ENCODE measurements around the gene SOX18.
A peak's percentile ranks its signal among the peaks of the same experiment; 100 is the strongest.

SOX18 gene

GRCh38 chr20:64067733-64068307, 18.4 kb upstream of the SOX18 start:
- DNase-seq (ENCODE audit: low read depth) = no peak

GRCh38 chr20:64067005-64067632, 17.7 kb upstream of the SOX18 start:
- DNase-seq (ENCODE audit: low read depth) = no peak

GRCh38 chr20:64065974-64066343, 16.5 kb upstream of the SOX18 start:
- DNase-seq (ENCODE audit: low read depth) = peak; percentile 87

DNA sequence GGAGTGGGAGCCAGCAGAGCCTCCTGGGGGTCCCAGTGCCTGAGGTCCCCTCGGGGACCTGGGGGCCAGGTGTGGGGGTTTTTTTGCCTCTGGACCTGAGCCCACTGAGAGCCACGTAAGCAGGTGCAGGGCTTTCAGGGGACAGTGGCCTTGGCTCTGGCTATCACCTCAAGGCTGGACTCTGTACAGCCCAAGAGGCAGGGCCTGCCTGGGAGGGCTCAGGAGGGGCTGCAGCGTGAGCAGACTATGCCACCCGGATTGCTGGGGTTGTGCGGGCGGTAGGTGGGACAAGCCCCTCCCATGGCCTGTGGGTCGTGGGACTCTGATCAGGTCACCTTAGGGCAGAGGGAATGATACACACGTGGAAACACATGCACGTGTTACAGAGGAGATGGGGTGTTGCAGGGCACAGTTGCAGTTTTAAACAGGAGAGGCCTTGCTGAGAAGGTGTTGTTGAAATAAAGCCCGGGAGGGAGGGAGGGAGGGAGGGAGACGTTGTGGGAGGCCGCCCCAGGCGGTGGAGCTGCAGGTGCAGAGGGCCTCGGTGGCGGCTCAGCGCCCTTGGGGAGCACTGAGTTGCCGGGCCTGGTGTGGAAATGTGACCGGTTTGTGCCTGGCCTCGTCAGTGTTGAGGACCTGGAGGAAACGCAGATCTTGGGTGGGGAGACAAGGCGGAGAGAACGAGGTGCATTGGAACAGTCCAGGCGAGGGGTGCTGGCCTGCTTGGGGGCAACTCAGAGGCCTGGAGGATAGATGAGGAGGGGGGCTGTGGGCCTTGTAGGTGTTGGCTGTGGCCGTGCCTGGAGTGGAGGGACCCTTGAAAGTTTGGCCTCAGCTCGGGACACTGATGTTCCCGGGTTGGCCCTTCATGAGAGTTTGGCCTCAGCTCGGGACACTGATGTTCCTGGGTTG, 15.9 kb upstream of the SOX18 start:
- DNase-seq (ENCODE audit: low read depth) = no peak

DNA sequence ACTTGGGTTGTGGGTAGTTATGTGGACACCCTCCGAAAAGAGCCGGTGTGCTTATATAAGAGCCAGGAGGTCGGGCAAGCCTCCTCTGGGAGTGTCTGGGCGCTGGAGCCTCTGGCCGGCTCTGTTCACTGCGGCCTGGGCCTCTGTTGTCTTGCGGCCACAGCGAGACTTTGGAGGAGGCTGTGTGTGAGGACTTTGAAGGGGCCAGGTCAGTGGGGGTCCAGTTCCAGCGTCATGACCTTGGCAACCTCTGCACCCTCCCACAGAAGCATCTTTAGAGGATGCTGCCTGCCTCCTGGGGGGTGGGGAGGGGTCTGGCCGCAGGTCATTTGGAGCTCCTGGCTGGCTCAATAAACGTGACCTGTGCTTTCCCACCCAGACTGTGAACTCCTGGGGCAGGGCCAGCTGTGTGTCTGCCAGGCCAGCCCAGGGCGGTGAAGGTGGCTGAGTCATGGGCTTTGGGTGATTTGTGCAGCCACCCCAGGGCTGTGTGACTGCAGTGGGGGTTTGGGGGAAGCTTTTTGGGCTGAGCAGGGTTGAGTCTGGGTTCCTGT, 14.8 kb upstream of the SOX18 start:
- no peak for DNase-seq (ENCODE audit: low read depth)

GRCh38 chr20:64063389-64064144, 14.1 kb upstream of the SOX18 start:
- no peak for DNase-seq (ENCODE audit: low read depth)

DNA sequence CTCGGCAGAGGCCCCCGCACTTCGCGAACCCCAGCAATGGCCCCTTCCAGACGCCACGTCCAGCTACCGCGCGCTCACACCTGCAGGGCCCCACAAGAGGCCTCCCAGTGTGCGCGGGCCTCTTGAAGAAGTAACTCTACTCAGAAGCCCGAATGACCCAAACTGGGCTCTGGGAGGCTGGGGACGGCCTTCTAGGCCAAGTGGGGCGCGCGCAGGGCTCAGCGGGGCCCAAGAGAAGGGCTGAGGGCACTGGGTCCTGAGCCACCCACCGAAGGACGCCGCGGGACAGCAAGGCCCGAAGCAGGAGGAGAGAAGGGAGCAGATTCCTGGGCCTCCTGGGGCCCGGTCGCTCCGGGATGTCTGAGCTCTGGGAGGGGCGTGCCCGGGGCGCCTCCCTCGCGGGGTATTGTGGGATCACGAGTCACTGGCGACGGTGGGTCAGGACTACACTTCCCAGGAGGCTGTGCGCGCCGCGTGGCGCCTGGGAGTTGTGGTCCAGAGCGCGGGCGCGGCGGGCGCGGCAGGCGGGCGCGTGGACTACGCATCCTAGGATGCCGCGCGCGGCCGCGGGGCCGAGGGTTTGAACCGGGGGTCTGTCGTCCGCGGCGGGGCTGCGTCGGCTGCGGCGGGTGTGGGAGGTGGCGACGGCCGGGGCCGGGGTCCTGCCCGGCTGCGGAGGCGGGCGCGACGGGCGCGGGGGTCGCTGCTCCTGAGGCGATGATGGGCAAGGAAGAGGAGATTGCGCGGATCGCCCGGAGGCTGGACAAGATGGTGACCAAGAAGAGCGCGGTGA, 13.4 kb upstream of the SOX18 start, which contains the start of gene TCEA2:
TSS of gene TCEA2 (plus strand) at position 603 of the 793 bp plus-strand sequence. CDS start at position 718, 115 bp downstream.
- peak; percentile 94 for DNase-seq (ENCODE audit: low read depth)

GRCh38 chr20:64062276-64062595, 12.8 kb upstream of the SOX18 start:
- no peak for DNase-seq (ENCODE audit: low read depth)

GRCh38 chr20:64058536-64058935, 9.1 kb upstream of the SOX18 start:
- DNase-seq (ENCODE audit: low read depth) = no peak

DNA sequence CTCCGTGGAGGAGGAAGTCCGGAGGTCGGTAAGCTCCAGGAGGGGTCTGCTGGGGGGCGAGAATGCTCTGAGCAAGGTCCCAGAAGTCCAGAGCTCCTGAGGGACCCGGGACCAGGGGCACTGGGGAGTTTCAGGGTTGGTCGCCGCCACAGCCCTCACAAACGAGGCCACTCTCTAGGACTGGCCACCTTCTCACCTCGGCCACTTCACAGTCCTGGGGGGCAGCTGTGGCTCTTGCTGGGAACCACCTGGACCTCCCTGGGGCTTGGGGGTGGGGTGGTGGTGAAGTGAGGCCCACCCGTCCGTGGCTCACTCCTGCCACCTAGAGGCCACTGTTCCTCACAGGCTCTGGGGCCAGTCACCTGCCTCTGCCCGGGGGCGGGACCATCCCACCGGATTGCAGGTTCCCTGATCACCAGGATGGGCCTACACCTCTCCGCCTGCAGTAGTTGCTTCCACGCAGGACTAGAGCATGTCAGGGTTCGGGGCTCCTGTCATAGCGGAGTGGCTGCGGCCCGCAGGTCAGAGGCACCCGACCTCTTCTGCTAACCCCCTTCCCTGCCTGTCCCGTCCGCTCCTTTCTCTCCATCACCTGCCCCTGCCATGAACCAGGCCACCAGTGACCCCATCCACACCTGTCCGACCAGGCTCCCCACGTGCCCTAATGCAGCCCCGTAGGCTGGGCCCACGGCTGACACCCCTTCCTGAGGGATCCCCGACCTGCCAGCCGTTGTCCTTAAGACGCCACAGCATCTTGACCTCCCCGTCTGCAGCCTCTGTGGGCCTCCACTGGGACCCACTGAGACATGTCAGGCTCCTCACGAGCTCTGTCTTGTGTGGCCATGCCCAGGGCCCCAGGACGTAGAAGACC, 8.4 kb upstream of the SOX18 start:
- peak; percentile 43 for DNase-seq (ENCODE audit: low read depth)

GRCh38 chr20:64056889-64057627, 7.6 kb upstream of the SOX18 start:
- DNase-seq (ENCODE audit: low read depth) = no peak

DNA sequence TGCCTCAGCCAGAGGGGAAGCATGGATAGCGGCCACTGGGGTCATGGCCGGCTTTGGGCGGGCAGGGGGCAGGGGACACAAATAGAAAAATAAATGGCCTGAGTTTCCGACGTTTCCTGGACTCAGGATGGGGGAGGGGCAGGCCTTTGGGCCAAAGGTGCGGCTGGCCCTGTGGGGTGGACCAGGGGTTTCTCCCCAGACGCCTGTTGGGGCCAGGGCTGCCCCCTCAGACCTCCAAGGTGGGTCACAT, 7.1 kb upstream of the SOX18 start:
- no peak for DNase-seq (ENCODE audit: low read depth)

- DNase-seq (ENCODE audit: low read depth) = peak; percentile 58
These were observed 6.6 kb upstream of the SOX18 start for GRCh38 chr20:64055893-64056638.

- no peak for DNase-seq (ENCODE audit: low read depth)
These were observed 6.0 kb upstream of the SOX18 start for GRCh38 chr20:64055396-64055892.

- DNase-seq (ENCODE audit: low read depth) = no peak
These were observed 4.6 kb upstream of the SOX18 start for GRCh38 chr20:64053841-64054661.

DNA sequence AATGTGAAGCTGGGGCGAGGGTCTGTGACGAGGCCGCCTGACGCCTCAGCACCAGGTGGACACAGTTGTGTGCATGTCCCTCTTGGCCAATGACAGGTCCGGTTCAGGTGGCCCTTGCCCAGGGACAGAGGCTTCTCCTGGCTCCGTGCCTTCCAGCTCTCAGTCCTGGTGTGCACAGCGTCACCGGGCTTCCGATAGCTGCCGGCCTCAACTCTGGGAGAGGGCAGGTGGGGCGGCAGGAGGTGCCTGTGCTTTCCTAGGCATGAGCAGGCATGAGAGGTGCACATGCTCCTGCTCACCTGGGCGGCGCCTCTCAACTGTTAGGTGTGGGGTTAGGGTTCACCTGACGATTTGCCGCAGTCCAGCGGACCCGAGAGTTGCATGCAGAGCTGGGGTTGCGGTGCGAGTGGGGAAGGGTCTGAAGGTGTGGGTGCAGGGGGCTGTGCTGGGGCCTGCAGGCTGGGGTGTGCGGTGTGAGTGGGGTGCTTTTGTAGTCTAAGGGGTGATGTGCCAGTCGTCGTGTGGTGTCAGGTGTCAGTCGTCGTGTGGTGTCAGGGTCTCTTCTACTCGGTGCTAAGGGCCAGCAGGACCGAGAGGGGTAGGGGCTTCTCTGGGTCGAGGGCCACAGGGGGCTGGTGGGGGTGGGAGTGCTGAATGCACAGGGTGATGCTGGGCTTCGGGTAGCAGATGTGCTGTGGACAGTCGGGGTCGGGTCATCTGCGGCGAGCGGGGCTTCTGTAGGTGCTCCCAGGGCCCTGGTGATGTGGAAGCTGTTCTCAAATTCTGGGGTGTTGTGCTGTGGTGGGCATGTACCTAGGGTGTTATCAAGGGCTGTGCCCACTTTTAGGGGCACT, 3.8 kb upstream of the SOX18 start:
- no peak for DNase-seq (ENCODE audit: low read depth)

GRCh38 chr20:64052326-64052722, 2.9 kb upstream of the SOX18 start:
- no peak for DNase-seq (ENCODE audit: low read depth)
